OCI-LY7 (cell line): ENCODE data around the gene GATAD2A. TPM values are rescaled to one million over a fixed set of nuclear protein-coding genes. Genes with fewer than 3 reads are reported as not detected.
"Not testable (repeated sequence)": the region's sequence is repeated elsewhere in the genome, so short reads cannot be mapped to it uniquely, and the experiment has no call there.

Experiments used
- BruUV-seq: library from RNA; stranded (reverse); fragments of 400-500 nt; replicated peaks from 2 replicates; lab custom pipeline; 2021; lab: Mats Ljungman, UMichigan
- CTCF ChIA-PET: fragments of 300-600 bp; sonication (Branson Sonifier 250); formaldehyde crosslinking; loops from one replicate; lab custom pipeline; 2022; ENCODE audit warnings: antibody characterized with exemption; ENCODE audit not compliant: unreplicated experiment; lab: Charles Lee
- POLR2A ChIA-PET: fragments of 300-600 bp; sonication (Branson Sonifier 250); formaldehyde crosslinking; loops from one replicate; lab custom pipeline; 2022; ENCODE audit warnings: antibody characterized with exemption; lab: Charles Lee
- DNase-seq: peaks from one replicate; pipeline ENCODE4 v3.0.0-alpha.2; 2015; ENCODE audit warnings: low spot score
- H2AFZ ChIP-seq: fragments of 200-600 bp; sonication (generic), shearing (Covaris generic); 2 replicates; pipeline ENCODE4 v1.6.1; 2014; ENCODE audit warnings: mild to moderate bottlenecking, antibody characterized with exemption, low read length, moderate library complexity
- H3K27ac ChIP-seq: fragments of 200-600 bp; sonication (generic); 2 replicates; pipeline ENCODE4 v1.5.1; 2014; ENCODE audit warnings: mixed run types, low read depth, mild to moderate bottlenecking, moderate library complexity, low read length, inconsistent platforms; ENCODE audit not compliant: poor library complexity, severe bottlenecking
- H3K36me3 ChIP-seq: fragments of 200-600 bp; sonication (generic); 2 replicates; pipeline ENCODE4 v1.6.1; 2014; ENCODE audit warnings: mild to moderate bottlenecking, antibody characterized with exemption, low read length, moderate library complexity, mixed read lengths; ENCODE audit not compliant: insufficient read depth
- H3K4me1 ChIP-seq: fragments of 200-600 bp; sonication (generic); 2 replicates; pipeline ENCODE4 v1.5.1; 2014; ENCODE audit warnings: mild to moderate bottlenecking, low read length; ENCODE audit not compliant: insufficient read depth, poor library complexity, severe bottlenecking
- H3K4me2 ChIP-seq: fragments of 200-600 bp; sonication (generic); 2 replicates; pipeline ENCODE4 v1.6.1; 2014; ENCODE audit warnings: mild to moderate bottlenecking, low read length
- H3K4me3 ChIP-seq: fragments of 200-600 bp; sonication (generic); 2 replicates; pipeline ENCODE4 v1.5.1; 2014; ENCODE audit warnings: mild to moderate bottlenecking, low read depth, low read length; ENCODE audit not compliant: poor library complexity, severe bottlenecking
- H3K79me2 ChIP-seq: fragments of 200-600 bp; sonication (generic); 2 replicates; pipeline ENCODE4 v1.6.1; 2016; ENCODE audit warnings: low read depth, mild to moderate bottlenecking, low read length, moderate library complexity, mixed read lengths; ENCODE audit not compliant: insufficient read depth
- H3K9me2 ChIP-seq: fragments of 200-600 bp; sonication (generic); 2 replicates; pipeline ENCODE4 v1.6.1; 2016; ENCODE audit warnings: mild to moderate bottlenecking, low read length, mixed read lengths; ENCODE audit not compliant: insufficient read depth
- H3K9me3 ChIP-seq: fragments of 200-600 bp; sonication (generic); 2 replicates; pipeline ENCODE4 v1.6.1; 2014; ENCODE audit warnings: mild to moderate bottlenecking, mixed run types, low read length, mixed read lengths
- H4K20me1 ChIP-seq: fragments of 200-600 bp; sonication (generic); 2 replicates; pipeline ENCODE4 v1.6.1; 2014; ENCODE audit warnings: mild to moderate bottlenecking, antibody characterized with exemption, low read length, moderate library complexity, mixed read lengths; ENCODE audit not compliant: insufficient read depth
- EZH2phosphoT487 ChIP-seq: fragments of 200-600 bp; sonication (generic); IDR thresholded peaks from 2 replicates; pipeline ENCODE4 v1.6.1; 2018; ENCODE audit warnings: low read depth, borderline replicate concordance, mild to moderate bottlenecking, mixed run types, antibody characterized with exemption, low read length, moderate library complexity, mixed read lengths
- intact Hi-C: fragments of 100-400 bp; cut with micrococcal nuclease; formaldehyde crosslinking; loops from one replicate; pipeline ENCODE4 v1.10.0; 2022; ENCODE audit not compliant: unreplicated experiment
- total RNA-seq, 2 experiments: library from RNA; depleted of rRNA in 1 of 2; stranded (reverse); fragments of >200 nt in 1 of 2; shearing (Covaris generic) in 1 of 2; gene quantifications; 2 replicates each; pipeline ENCODE4 v1.2.3, GENCODE V29; 2014 to 2022

Gene GATAD2A
- total RNA-seq, 2 experiments from 2014 or later = 62.8 to 156 TPM

DNA sequence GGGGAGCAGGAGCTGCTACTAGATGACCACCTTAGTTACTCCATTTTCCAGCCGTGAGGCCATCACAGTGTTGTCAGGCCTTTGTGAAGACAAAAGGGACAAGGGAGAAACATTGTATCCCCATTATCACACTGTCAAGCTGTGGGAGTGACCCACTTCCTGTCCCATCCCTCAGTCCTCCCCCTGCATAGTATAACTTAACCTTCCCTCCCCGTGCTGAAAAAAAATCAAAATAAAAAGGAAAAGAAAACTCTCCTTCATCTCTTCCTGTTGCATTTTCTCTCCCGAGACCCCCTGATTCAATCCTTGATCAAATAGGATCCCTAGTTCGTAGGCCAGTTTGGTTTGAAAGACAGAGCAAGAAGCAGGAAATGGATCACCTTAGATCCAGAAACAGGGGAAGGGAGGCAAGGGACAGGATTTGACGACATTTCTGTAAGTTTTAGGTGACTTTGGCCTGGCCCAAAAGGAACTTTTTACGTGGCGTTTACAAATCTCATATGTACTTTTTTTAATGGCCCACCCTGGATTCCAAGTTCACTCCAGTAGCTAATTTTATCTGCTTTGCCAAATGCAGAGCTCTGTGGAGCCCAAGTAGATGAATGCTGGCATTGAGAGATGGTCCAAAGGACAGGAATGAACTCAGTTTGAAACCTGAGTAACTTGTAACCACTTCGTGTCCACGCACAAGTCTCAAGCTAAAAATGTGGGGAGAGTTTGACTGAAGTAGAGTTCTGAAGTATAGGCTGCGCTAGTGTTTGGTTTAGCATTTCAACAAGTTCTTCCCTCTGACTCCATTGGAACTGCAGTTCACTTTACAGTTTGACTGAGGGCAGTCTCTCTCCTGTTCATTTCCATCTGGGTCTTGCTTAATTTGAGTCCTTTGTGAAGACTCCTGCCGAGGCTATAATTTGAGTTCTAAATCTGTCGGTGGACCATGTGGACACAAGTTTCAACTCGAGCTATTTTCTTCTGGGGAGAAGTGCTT, 16.6 kb upstream of the GATAD2A start:
- Histone ChIP-seq H4K20me1 (peaks cover 6% of the 10 kb centered on the region; the same call in 1 of the 2 replicates), H3K4me1 (peaks cover 59% of the 10 kb centered on the region), H3K4me2 (peak overlapping the region; percentile 48), H3K9me2 (no peaks in the 10 kb centered on the region), H3K36me3 (no peaks in the 10 kb centered on the region), H2AFZ (no peak overlapping the region), H3K79me2 (peaks cover 66% of the 10 kb centered on the region), H3K27ac (no peak overlapping the region), H3K4me3 (no peak overlapping the region), H3K9me3 (no peaks in the 10 kb centered on the region)
- CTCF ChIA-PET = no interaction called here
- intact Hi-C loops = loop anchor here (5.0 kb wide), 1 partner anchor 103 kb away; no protein-coding TSS in a partner anchor
- no peak for DNase-seq
- no peak for TF ChIP-seq EZH2phosphoT487
- POLR2A ChIA-PET = no interaction called here
- TSS peak; percentile 31 for BruUV-seq

GRCh38 chr19:19389683-19390082, 15.8 kb upstream of the GATAD2A start:
- Histone ChIP-seq H3K79me2 (peaks cover 74% of the 10 kb centered on the region), H3K4me2 (peak overlapping the region; percentile 48), H3K4me1 (peaks cover 64% of the 10 kb centered on the region)
- intact Hi-C loops = loop anchor here (5.0 kb wide), 1 partner anchor 103 kb away; no protein-coding TSS in a partner anchor
- BruUV-seq, H3K9me3 ChIP-seq, H3K4me3 ChIP-seq, POLR2A ChIA-PET, H3K9me2 ChIP-seq, H3K27ac ChIP-seq, DNase-seq, H3K36me3 ChIP-seq, H2AFZ ChIP-seq, H4K20me1 ChIP-seq: not testable (repeated sequence)
- CTCF ChIA-PET = interaction anchor here (0.6 kb wide), 1 partner anchor 29 kb away, joined by 4 read pairs; no protein-coding TSS in a partner anchor

GRCh38 chr19:19394333-19394732, 11.1 kb upstream of the GATAD2A start:
- peaks cover 62% of the 10 kb centered on the region for H3K79me2 ChIP-seq
- H3K36me3 ChIP-seq, H3K27ac ChIP-seq, H4K20me1 ChIP-seq, H3K9me2 ChIP-seq, BruUV-seq, CTCF ChIA-PET, H3K9me3 ChIP-seq, DNase-seq, H2AFZ ChIP-seq, H3K4me3 ChIP-seq, intact Hi-C loops: not testable (repeated sequence)
- POLR2A ChIA-PET = interaction anchor here (2.0 kb wide), 1 partner anchor 11 kb away, joined by 13 read pairs; the partner anchor contains the start of gene GATAD2A
- H3K4me2 ChIP-seq = peak overlapping the region; percentile 49
- H3K4me1 ChIP-seq = peaks cover 40% of the 10 kb centered on the region
